Transverse colon (tissue), 4 donors: ENCODE results near the gene MICAL2. TPM values are rescaled to one million over a fixed set of nuclear protein-coding genes. Genes with fewer than 3 reads are reported as not detected.

ENCODE experiments used
- DNase-seq: peaks from one replicate; pipeline ENCODE4 v3.0.0-alpha.2; 2019
- H3K27ac ChIP-seq, 4 donors: fragments of 200-600 bp; sonication (generic); 2 replicates each; pipeline ENCODE4 v1.5.1; 2016 to 2018; ENCODE audit warnings: inconsistent platforms in 4 of 4
- H3K27me3 ChIP-seq: fragments of 200-600 bp; sonication (generic); 2 replicates; pipeline ENCODE4 v1.5.1; 2017; ENCODE audit warnings: inconsistent platforms
- H3K36me3 ChIP-seq, 4 donors: fragments of 200-600 bp; sonication (generic); 2 replicates each; pipeline ENCODE4 v1.5.1; 2017 to 2019; ENCODE audit warnings: inconsistent platforms in 4 of 4
- H3K4me1 ChIP-seq, 4 donors: fragments of 200-600 bp; sonication (generic); 2 replicates each; pipeline ENCODE4 v1.5.1; 2017 to 2020; ENCODE audit warnings: inconsistent platforms in 4 of 4
- H3K4me3 ChIP-seq, 4 donors: fragments of 200-600 bp; sonication (generic); 1 replicate in 1 of 4; 2 replicates in 3 of 4; pipeline versions ENCODE4 v1.5.1 to v1.6.1; 2017 to 2019; ENCODE audit warnings: inconsistent platforms in 4 of 4
- H3K9me3 ChIP-seq, 2 donors: fragments of 200-600 bp; sonication (generic); 2 replicates each; pipeline ENCODE4 v1.5.1; 2017 to 2019; ENCODE audit warnings: inconsistent platforms in 2 of 2
- CTCF ChIP-seq, 5 experiments: fragments of 200-600 bp in 3 of 5; fragments of 450-650 bp in 2 of 5; sonication (generic) in 3 of 5; IDR thresholded peaks; 1 replicate in 2 of 5; 2 replicates in 3 of 5; pipeline ENCODE4 v1.5.1; 2016 to 2017; ENCODE audit warnings: antibody characterized with exemption in 5 of 5, inconsistent platforms in 3 of 5, mild to moderate bottlenecking in 2 of 5, moderate library complexity in 1 of 5
- EP300 ChIP-seq: sonication (generic); formaldehyde crosslinking; IDR thresholded peaks from one replicate; pipeline ENCODE4 v1.6.1; 2017; ENCODE audit warnings: antibody characterized with exemption, low read depth
- POLR2A ChIP-seq: fragments of 450-650 bp; IDR thresholded peaks from one replicate; pipeline ENCODE4 v1.6.1; 2016; ENCODE audit warnings: antibody characterized with exemption, mild to moderate bottlenecking, moderate library complexity
- POLR2AphosphoS5 ChIP-seq, 3 donors: sonication (generic); formaldehyde crosslinking; IDR thresholded peaks; one replicate each; pipeline ENCODE4 v1.6.1; 2016; ENCODE audit warnings: antibody characterized with exemption in 3 of 3
- WGBS, 2 donors: methylation state at CpG; one replicate each; pipeline ENCODE4 v1.1.5; 2018; ENCODE audit warnings: low coverage in 1 of 2; 5-methylcytosine and 5-hydroxymethylcytosine counted together
- in situ Hi-C, 4 donors: fragments of 200-750 bp; cut with MboI; loops; one replicate each; pipeline versions ENCODE4 v1.15.0 to v1.15.1; 2017; ENCODE audit warnings: low sequenced_read_pairs in 3 of 4, low pct_ligation_motif_present in 1 of 4, low pct_unique_long_range_greater_than_20kb in 1 of 4
- intact Hi-C: fragments of 100-400 bp; cut with DNase I; formaldehyde crosslinking; loops from one replicate; pipeline ENCODE4 v1.15.1; 2023; ENCODE audit warnings: low total_unique reads
- total RNA-seq, 4 donors: library from RNA; depleted of rRNA; stranded (reverse); fragments of >200 nt; gene quantifications; one replicate each; pipeline ENCODE4 v1.1.0, GENCODE V29; 2016

Gene MICAL2
- total RNA-seq, 4 donors from 2014 or later, result 309 to 483 (median 316) TPM

DNA sequence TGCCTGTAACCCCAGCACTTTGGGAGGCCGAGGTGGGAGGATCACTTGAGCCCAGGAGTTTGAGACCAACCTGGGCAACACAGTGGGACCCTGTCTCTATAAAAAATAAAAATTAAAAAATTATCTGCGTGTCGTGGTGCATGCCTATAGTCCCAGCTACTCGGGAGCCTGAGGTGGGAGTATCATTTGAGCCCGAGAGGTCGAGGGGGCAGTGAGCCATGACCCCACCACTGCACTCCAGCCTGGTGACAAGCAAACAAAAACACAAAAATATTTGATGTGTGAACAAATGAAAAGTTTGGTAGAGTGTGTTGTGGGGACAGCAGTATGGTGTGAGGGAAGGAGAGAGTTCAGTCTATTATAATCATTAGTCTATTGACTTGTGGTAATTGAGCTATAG, 176.2 kb downstream of the MICAL2 start:
- no peaks in the 10 kb centered on the region for H3K27me3 ChIP-seq
- DNase-seq, result no peak
- TF ChIP-seq POLR2AphosphoS5 (IDR thresholded peaks at IDR 0.05), result no peak
- TF ChIP-seq POLR2A, result no peak
- TF ChIP-seq EP300, result no peak
- no peak for TF ChIP-seq CTCF (IDR thresholded peaks at IDR 0.05)
- peak overlapping the region; percentile 83 to 91 (median 86) for H3K27ac ChIP-seq
- no peak overlapping the region for H3K4me3 ChIP-seq
- intact Hi-C loops, result no loop called here
- in situ Hi-C loops, result loop anchor here in 3 of 4 donors (5.0 to 25.0 kb wide), 3 partner anchors 239 to 499 kb away; no protein-coding TSS in a partner anchor
- H3K9me3 ChIP-seq, result no peaks in the 10 kb centered on the region
- WGBS, 2 donors, result 85% methylated on average over 6 of the region's 6 CpGs; no CpG with 5 or more reads in 1 of the 2 donors
- H3K36me3 ChIP-seq, result no peaks in the 10 kb centered on the region
- peaks cover 5 to 43% (median 16%) of the 10 kb centered on the region in 4 donors for H3K4me1 ChIP-seq

DNA sequence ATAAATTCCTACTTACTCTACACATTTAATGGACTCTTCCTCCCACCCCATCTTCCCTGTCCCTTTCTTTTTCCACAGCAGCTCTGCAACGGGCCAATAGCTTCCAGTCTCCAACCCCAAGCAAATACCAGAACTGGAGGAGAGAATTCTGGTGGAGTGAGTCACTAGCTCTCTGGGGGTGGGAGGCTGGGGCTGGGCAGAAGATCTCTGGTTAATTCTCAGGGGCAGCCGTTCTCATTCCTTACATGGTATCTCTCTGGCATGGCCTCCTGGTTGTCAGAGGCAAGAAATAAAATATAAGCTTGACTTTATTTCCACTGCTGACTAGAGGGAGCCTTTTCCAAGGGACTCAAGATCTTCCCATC, 176.6 kb downstream of the MICAL2 start:
- 38% methylated on average over 2 of the region's 2 CpGs; no CpG with 5 or more reads in 1 of the 2 donors for WGBS, 2 donors
- TF ChIP-seq EP300, result no peak
- TF ChIP-seq POLR2AphosphoS5 (IDR thresholded peaks at IDR 0.05), result peak in 2 of 3 donors; percentile 4 to 27
- H3K27me3 ChIP-seq, result no peaks in the 10 kb centered on the region
- no peaks in the 10 kb centered on the region for H3K9me3 ChIP-seq
- peak overlapping the region; percentile 83 to 91 (median 86) for H3K27ac ChIP-seq
- H3K4me1 ChIP-seq, result peaks cover 5 to 40% (median 16%) of the 10 kb centered on the region in 4 donors
- peak; percentile 35 for DNase-seq
- intact Hi-C loops, result no loop called here
- no peaks in the 10 kb centered on the region for H3K36me3 ChIP-seq
- H3K4me3 ChIP-seq, result no peak overlapping the region
- in situ Hi-C loops, result loop anchor here in 3 of 4 donors (5.0 to 25.0 kb wide), 3 partner anchors 240 to 500 kb away; no protein-coding TSS in a partner anchor

- TF ChIP-seq CTCF (IDR thresholded peaks at IDR 0.05) (peak in 4 of 5 experiments; percentile 16 to 40 (median 31)), POLR2AphosphoS5 (IDR thresholded peaks at IDR 0.05) (no peak)
- Histone ChIP-seq H3K36me3 (no peaks in the 10 kb centered on the region), H3K9me3 (no peaks in the 10 kb centered on the region), H3K27ac (peak overlapping the region; percentile 83 to 91 (median 86)), H3K4me1 (peaks cover 5 to 37% (median 16%) of the 10 kb centered on the region in 4 donors), H3K27me3 (no peaks in the 10 kb centered on the region), H3K4me3 (no peak overlapping the region)
- 59% methylated on average over 13 of the region's 13 CpGs; no CpG with 5 or more reads in 1 of the 2 donors for WGBS, 2 donors
- intact Hi-C loops (no loop called here), in situ Hi-C loops (loop anchor here in 3 of 4 donors (5.0 to 25.0 kb wide), 3 partner anchors 240 to 500 kb away; no protein-coding TSS in a partner anchor)
- peak; percentile 48 for DNase-seq
Observed at GRCh38 chr11:12287374-12288211, 177.2 kb downstream of the MICAL2 start.

DNA sequence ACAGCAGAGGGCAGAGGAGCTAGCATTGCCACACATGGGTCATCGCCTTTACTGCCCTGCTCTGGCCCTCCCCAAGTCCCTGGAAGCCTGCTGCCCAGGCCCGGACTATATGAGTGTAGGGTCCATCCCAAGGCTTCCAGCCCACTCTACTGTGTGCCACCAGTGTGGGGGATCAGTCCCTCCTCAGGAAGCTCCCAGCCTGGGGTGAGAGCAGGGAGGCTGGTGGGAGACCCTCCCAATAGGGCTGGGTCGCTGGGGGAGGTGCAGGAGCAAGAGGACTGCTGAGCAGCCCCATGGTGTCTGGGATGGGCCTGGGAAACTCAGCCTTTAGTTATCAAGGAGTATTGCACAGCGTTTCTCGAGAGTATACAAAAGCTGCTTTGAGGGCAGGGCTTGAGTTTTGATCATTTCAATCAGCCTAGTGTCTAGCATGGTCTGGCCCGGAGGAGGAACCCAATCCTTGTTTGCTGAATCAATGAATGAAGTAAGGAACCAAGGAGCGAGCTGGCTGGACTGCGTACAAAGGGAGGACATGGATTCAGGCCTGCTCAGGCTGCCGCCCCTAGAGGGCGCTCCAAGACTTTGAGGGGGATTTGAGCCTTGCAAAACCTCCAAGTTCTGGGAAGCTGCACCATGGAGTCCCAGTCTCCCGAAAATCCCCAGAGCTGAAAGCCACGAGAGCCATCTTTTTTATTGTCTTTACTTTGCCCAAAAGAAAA, 178.0 kb downstream of the MICAL2 start:
- in situ Hi-C loops (loop anchor here in 3 of 4 donors (5.0 to 25.0 kb wide), 3 partner anchors 241 to 501 kb away; no protein-coding TSS in a partner anchor), intact Hi-C loops (no loop called here)
- H3K36me3 ChIP-seq, result no peaks in the 10 kb centered on the region
- peak; percentile 67 to 85 (median 83) for TF ChIP-seq CTCF (IDR thresholded peaks at IDR 0.05)
- no peak for TF ChIP-seq EP300
- peak in 1 of 3 donors; percentile 7 for TF ChIP-seq POLR2AphosphoS5 (IDR thresholded peaks at IDR 0.05)
- TF ChIP-seq POLR2A, result no peak
- peak overlapping the region; percentile 83 to 91 (median 86) for H3K27ac ChIP-seq
- DNase-seq, result peak; percentile 79
- WGBS, 2 donors, result 20% methylated on average over 10 of the region's 12 CpGs; no CpG with 5 or more reads in 1 of the 2 donors
- no peak overlapping the region for H3K4me3 ChIP-seq
- H3K9me3 ChIP-seq, result no peaks in the 10 kb centered on the region
- H3K4me1 ChIP-seq, result peaks cover 5 to 37% (median 16%) of the 10 kb centered on the region in 4 donors
- H3K27me3 ChIP-seq, result no peaks in the 10 kb centered on the region
